Spleen (tissue), 7 donors: ENCODE results near the gene CHD3.

ENCODE experiments used
- POLR2A ChIP-seq, 3 donors: fragments of 450-650 bp; IDR thresholded peaks; one replicate each; pipeline ENCODE4 v1.5.1; 2017; ENCODE audit warnings: antibody characterized with exemption in 3 of 3, mild to moderate bottlenecking in 1 of 3
- POLR2AphosphoS5 ChIP-seq, 3 donors: sonication (generic); formaldehyde crosslinking; IDR thresholded peaks; one replicate each; pipeline ENCODE4 v1.5.1; 2017; ENCODE audit warnings: antibody characterized with exemption in 3 of 3
- TF ChIP-seq, protein P1 (sequence below), 11 experiments: fragments of 200-600 bp in 7 of 11; fragments of 450-650 bp in 4 of 11; sonication (generic) in 4 of 11; IDR thresholded peaks in 8 of 11; conservative IDR thresholded peaks in 3 of 11; 1 replicate in 7 of 11; 2 replicates in 4 of 11; pipeline versions ENCODE4 v1.4.0 to v1.8.0; 2016 to 2021; ENCODE audit warnings: antibody characterized with exemption in 11 of 11, inconsistent platforms in 4 of 11, mild to moderate bottlenecking in 1 of 11
- donor health status: DM: no; HTN: no; CAD: no; lungs with moderate emphysema.
- donor health status: DM: no; HTN: no; CAD: no.
- donor health status: DM: no; HTN: no; CAD: no.

DNA sequence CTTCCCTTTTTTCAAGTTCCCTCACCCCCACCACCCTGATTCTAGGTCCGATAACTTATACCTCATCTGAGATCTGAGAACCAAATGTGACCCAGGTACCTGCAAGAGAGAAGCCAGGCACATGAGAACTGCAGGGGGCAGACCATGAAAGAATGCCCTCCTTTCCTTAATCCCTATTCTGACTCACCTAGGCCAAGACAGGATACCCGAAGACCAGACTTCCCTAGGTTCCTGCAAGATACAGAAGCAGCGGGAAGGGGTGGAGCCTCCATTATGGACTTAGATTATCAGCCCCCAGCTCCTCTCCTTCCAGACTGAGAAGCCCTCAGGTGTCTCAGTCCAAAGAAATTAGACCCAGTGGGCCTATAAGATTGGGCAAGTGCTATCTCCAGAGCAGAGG, 39.0 kb downstream of the CHD3 start:
- TF ChIP-seq, protein P1, sequence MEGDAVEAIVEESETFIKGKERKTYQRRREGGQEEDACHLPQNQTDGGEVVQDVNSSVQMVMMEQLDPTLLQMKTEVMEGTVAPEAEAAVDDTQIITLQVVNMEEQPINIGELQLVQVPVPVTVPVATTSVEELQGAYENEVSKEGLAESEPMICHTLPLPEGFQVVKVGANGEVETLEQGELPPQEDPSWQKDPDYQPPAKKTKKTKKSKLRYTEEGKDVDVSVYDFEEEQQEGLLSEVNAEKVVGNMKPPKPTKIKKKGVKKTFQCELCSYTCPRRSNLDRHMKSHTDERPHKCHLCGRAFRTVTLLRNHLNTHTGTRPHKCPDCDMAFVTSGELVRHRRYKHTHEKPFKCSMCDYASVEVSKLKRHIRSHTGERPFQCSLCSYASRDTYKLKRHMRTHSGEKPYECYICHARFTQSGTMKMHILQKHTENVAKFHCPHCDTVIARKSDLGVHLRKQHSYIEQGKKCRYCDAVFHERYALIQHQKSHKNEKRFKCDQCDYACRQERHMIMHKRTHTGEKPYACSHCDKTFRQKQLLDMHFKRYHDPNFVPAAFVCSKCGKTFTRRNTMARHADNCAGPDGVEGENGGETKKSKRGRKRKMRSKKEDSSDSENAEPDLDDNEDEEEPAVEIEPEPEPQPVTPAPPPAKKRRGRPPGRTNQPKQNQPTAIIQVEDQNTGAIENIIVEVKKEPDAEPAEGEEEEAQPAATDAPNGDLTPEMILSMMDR (IDR thresholded peaks at IDR 0.05 in 8 of 11, conservative IDR thresholded peaks at IDR 0.05 in 3 of 11): no peak
- TF ChIP-seq POLR2AphosphoS5 (IDR thresholded peaks at IDR 0.05): no peak
- TF ChIP-seq POLR2A (IDR thresholded peaks at IDR 0.05): no peak
